OCI-LY3 (cell line): ENCODE measurements around the gene FAM174A.

Source experiments
- CTCF ChIP-seq: fragments of 200-600, 300-600 bp; sonication (generic); IDR thresholded peaks from 2 replicates; pipeline ENCODE4 v1.5.1; 2014; ENCODE audit warnings: antibody characterized with exemption, low read length, low read depth
- EZH2phosphoT487 ChIP-seq: fragments of 200-600 bp; shearing (Covaris generic); IDR thresholded peaks from 2 replicates; pipeline ENCODE4 v1.6.1; 2018; ENCODE audit warnings: antibody characterized with exemption, mixed run types, low read depth

- TF ChIP-seq CTCF (no peak), EZH2phosphoT487 (no peak)
Measured at GRCh38 chr5:100614308-100614707, 79.1 kb downstream of the FAM174A start.
